ENCODE data around the gene PBX1. TPM values are rescaled to one million over a fixed set of nuclear protein-coding genes. Genes with fewer than 3 reads are reported as not detected.
"Not testable (repeated sequence)": the region's sequence is repeated elsewhere in the genome, so short reads cannot be mapped to it uniquely, and the experiment has no call there.

Gene PBX1
- 100 to 1,000 TPM in 4 of 5 donors, 10 to 100 TPM in 1; 88.6 to 130 (median 119) TPM for polyA plus RNA-seq (ENCODE audit: insufficient read depth in 1 of 5, insufficient read length in 5 of 5, low replicate concordance in 1 of 5)
- long read RNA-seq, donor 1, full-length matches to known transcripts, result 39 of 93 reads
- long read RNA-seq, donor 1, partial matches to known transcripts, result 54 of 93 reads
- long read RNA-seq, donor 1, other reads (novel, unspliced or antisense), result 0 of 93 reads
- long read RNA-seq, donor 2, full-length matches to known transcripts, result 24 of 74 reads
- long read RNA-seq, donor 2, partial matches to known transcripts, result 50 of 74 reads
- long read RNA-seq, donor 2, other reads (novel, unspliced or antisense), result 0 of 74 reads
- long read RNA-seq, donor 3, full-length matches to known transcripts, result 11 of 35 reads
- long read RNA-seq, donor 3, partial matches to known transcripts, result 24 of 35 reads
- long read RNA-seq, donor 3, other reads (novel, unspliced or antisense), result 0 of 35 reads
- long read RNA-seq, donor 4, full-length matches to known transcripts, result 30 of 76 reads
- long read RNA-seq, donor 4, partial matches to known transcripts, result 46 of 76 reads
- long read RNA-seq, donor 4, other reads (novel, unspliced or antisense), result 0 of 76 reads
- long read RNA-seq, donor 5, full-length matches to known transcripts, result 22 of 74 reads
- long read RNA-seq, donor 5, partial matches to known transcripts, result 52 of 74 reads
- long read RNA-seq, donor 5, other reads (novel, unspliced or antisense), result 0 of 74 reads
- long read RNA-seq, donor 6, full-length matches to known transcripts, result 39 of 131 reads
- long read RNA-seq, donor 6, partial matches to known transcripts, result 92 of 131 reads
- long read RNA-seq, donor 6, other reads (novel, unspliced or antisense), result 0 of 131 reads
- long read RNA-seq, donor 7, full-length matches to known transcripts, result 37 of 90 reads
- long read RNA-seq, donor 7, partial matches to known transcripts, result 53 of 90 reads
- long read RNA-seq, donor 7, other reads (novel, unspliced or antisense), result 0 of 90 reads
- long read RNA-seq, donor 8, full-length matches to known transcripts, result 9 of 22 reads
- long read RNA-seq, donor 8, partial matches to known transcripts, result 13 of 22 reads
- long read RNA-seq, donor 8, other reads (novel, unspliced or antisense), result 0 of 22 reads

DNA sequence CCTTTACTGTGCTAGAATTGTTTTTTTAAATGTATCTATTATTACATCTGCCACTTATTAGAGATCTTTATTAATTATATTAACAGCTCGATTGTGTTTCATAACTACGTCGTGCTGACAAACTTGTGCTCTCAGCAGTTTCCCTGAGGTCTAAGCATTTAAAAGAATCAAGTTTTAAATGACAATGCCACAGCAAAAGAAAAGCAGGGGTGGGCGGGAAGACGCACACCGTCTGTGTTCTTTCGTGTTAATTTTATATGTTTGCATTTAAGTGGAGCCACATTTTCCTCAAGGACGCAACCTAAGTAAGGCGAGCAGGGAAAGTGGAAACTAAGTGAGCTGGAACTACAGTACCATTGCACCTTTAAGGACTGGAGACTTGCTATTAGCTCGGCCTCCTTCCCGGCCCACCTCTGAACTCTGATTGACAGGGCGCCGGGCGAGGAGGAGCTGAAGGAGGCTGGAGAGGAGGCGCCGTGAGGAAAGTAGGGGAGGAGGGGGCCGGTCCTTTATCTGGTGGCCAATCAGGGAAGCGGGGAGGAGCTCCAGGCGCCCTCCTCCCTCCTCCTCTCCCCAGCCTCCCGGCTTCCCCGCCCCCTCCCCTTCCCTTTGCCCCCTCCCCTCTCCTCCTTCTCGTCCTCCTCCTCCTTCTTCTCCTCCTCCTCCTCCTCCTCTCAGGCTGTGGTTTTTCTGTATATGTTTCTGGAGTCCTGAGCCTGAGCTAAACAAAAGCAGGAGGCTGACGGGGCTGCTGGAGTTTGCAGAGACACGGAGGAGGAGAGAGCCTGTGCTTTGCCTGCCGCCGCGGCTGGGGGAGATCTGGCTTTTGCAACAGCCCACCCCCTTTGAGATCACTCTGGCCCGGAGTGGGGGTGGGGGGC, at the start of gene PBX1:
PBX1 (plus strand) TSS at position 724 of the 881 bp plus-strand sequence.
- peak; percentile 96 to 97 for DNase-seq

DNA sequence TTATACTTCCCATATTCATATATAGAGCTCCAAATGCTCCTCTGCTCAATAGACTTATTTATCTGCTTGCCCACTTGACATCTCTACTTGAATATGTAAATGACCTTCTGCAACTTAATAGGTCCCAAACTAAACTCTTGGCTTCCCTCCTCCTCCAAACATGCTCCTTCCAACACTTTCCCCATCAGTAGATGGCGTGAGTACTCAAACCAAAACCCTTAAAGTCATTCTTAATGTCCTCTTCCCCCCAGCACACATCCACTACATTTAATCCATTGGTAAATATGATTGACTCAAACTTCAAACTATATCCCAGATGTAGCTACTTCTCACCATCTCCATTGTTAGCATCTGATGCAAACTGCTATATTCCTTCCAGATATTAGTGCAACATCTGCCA, 48.5 kb upstream of the PBX1 start:
- peak in 1 of 2 donors; percentile 6 for DNase-seq

DNA sequence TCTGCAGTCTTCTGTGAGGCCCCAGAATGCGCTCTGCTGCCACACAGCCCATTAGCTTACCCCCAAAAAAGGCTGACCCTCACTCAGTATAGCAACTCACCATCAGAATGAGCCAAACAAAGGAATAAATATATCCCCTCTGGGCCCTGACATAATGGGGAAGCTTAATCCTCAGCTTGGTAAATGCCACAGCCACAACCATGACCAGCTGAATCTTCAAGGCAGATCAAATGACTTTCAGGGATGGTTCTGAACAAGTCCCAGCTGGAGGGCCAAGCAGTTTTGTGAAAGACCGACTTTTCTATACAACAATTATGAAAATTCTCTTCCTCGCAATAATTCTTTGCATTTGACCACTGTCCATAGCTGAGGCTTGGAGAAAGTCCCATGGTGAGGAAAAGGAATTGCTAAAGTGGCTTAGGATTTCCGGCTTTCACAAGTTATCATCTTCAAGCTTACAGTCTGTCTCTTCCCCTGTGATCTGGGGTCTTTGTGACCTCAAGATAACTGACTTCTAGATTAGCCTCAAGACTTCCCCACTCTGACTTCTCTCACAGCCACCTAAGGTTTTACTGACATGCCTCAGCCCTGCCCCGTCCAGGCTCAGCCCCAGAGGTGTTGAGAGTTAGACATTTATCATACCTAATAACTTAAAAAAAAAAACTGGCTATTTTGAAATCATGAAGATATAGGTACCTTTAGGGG, 47.8 kb upstream of the PBX1 start:
- no peak for DNase-seq

DNA sequence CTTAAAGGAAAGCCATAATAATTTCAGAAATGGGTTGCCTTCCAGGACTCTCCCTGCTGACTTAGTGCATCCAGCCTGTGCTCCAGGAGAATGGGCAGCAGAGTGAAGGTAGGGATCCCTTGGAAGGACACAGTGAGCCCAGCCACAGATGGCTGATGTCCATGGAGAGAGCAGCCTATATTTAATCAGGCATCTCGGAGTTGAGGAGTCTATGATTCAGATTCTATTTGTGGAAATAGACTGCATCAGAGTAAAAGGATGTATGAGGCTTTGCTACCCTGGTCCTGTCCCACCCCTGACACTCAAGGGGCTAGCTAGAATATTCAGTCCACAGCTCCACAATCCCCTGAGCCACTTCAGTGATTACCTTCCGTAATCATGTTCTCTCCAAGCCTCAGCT, 43.8 kb upstream of the PBX1 start:
- DNase-seq, result no peak

DNA sequence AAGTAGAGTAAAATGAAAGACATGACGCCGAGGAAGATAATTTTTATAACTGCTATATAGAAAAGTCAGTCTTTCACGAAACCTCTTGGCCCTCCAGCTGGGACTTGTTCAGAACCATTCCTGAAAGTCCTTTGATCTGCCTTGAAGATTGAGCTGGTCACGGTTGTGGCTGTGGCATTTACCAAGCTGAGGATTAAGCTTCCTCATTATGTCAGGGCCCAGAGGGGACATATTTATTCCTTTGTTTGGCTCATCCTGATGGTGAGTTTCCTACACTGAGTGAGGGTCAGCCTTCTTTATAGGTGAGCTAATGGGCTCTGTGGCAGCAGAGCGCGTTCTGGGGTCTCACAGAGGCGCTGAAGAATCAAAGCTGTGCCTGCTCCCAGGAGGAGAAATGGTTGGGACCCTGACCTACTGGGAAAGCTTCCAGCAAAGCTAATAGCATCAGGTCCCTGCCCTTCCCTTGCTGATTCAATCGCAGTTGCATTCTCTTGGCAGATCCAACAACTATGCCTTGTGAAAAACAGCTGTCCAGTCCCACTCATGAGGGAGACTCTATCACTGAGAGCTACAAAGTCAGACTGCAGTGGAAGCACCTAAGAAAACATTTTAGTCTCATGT, 43.2 kb upstream of the PBX1 start:
- peak; percentile 7 to 21 for DNase-seq

DNA sequence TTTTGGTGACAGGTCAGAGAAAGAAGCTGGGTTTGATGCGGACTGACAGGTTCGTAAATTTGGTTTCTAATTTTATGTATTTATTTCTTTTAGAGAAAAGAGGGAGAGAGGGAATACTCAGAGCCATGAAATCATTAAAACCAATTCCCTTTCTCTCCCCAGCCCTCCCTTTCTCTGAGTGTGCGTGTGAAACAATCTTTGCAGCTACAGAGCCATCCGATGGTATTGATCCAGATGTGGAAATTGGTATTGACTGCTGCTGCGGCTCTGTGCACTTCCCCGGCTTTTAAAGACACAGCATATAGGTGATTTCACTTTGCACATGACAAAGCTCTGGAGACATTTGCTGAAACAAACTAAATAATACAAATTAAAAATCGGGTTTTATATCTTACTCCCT, 42.4 kb upstream of the PBX1 start:
- no peak for DNase-seq

DNA sequence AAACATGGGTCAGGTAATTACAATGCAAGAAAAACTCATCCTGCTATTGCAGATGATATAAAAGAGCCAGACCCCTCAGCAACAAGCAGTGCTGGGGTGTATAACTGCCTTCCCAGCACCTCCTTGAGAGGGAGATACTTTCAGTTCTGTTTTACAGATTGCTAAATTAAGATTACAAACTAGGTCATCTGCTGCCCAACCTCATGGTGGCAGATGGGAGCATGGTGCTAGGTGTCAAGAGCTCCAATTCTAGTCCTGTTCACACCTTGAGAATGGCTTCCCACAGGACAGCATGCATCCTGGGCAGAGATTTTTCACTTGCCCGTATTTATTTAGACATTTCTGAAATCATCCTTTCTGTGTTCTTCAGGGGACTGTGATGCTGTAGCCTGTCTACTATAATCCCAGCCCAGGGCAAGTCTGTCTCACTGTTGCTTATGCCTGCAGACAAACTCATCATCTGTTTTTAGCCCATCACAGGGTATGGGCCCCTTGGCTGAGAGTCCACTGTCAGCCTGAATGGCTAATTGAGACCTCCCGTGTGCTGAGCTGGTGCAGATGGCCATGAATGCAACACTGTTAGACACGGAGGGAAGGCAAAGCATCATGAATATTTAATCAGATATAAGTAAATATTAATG, 40.2 kb upstream of the PBX1 start:
- DNase-seq, result no peak

DNA sequence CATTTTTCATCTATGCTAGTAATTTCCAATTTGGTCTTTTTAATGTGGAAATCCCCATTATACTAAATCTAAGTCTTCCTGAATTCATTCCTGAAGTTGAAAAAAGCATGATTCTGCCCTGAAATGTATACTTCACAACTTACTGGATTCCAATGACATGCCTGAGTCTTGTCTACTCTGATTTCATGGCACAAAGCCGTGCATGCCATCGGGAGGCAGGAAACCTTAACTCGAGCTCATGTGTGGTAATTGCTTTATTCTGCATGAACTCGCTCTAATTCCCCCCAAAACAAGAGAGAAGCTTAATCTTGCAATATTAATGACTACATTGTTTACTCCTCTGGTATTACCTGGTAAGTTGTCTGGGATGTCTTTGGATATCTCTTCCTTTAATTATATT, 39.6 kb upstream of the PBX1 start:
- no peak for DNase-seq

DNA sequence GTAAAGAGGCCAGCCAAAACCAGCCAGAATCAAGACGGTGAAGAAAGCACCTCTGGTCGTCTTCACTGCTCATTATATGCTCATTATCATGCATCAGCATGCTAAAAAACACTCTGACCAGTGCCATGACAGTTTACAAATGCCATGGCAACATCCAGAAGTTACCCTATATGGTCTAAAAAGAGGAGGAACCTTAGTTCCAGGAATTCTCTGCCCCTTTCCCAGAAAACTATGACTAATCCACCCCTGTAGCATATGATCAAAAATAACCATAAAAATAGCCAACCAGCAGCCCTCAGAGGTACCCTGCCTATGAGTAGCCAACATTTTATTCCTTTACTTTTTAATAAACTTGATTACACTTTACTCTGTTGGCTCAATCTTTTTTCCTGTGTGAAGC, 34.2 kb upstream of the PBX1 start:
- no peak for DNase-seq

DNA sequence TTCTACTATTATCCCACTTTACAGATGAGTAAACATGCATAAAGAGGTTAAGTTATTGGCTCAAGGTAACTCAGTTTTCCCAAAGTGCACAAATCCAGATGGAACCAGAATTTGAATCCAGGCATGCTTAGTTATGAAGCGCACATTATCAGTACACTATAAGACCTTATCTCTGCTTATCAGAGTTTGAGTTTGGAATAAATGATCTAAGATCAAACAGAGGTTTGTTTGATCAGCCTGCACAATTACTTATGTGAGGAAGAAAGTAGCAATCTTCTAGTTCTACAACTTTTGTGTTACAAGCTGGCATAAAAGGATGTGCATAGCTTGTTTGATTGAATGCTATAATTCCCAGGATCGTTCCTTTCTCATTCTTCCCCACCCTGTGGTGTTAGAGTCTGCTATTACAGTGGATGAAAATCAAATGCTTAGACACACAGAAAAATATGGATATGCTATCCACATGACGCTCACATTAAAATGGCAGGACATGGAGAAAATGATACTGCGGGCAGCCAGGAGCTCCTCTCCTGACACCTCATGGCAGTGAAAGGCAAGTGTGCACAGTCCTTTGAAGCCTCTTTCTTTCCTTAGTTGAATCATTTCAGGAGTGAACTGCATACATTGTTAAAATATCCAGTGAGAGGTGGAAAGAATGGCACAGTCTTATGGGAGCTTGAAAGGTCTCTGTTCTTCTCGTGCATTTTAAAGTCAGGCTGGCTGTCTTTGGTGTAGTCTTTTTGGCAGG, 23.9 kb upstream of the PBX1 start:
- no peak for DNase-seq

DNA sequence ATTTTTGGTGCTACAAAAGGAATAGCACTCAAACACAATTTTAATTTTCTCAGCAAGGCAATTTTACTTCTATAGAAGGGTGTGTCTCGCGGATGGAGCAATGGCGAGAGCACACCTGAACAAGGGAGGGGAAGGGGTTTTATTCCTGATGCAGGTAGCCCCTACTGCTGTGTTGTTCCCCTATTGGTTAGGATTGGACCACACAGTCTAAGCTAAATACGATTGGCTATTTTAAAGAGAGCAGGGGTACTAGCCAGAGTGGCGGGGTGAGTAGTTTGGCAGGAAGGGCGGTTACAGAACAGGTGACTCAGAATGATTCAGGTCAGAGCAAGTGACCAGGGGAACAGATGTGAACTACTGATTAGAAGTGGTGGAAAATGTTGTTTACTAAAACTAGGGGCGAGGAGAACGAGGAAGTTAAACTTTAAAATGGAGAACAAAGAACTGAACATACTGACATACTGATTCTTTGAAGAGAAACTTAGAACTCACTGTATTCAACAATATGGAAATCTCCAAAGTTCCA, 6.5 kb upstream of the PBX1 start:
- not testable (repeated sequence) for DNase-seq

DNA sequence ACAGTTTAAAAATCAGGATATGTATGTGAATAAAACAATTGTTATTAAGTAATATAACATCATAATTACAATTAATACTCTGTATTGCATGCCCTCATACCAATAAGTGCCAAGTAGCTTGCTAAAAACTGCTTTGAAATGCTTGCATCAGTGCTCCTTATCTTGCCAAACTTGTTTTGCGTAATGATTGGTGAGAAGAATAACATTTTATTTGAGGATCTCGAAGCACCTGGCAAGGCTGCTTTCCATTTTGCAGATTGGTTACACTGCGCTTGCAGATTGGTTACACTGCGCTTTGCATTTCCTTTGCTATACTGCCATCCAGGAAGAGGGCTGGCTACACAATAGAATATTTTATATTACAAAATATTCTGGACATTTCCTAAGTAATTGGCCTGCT, 1.7 kb upstream of the PBX1 start:
- no peak for DNase-seq

DNA sequence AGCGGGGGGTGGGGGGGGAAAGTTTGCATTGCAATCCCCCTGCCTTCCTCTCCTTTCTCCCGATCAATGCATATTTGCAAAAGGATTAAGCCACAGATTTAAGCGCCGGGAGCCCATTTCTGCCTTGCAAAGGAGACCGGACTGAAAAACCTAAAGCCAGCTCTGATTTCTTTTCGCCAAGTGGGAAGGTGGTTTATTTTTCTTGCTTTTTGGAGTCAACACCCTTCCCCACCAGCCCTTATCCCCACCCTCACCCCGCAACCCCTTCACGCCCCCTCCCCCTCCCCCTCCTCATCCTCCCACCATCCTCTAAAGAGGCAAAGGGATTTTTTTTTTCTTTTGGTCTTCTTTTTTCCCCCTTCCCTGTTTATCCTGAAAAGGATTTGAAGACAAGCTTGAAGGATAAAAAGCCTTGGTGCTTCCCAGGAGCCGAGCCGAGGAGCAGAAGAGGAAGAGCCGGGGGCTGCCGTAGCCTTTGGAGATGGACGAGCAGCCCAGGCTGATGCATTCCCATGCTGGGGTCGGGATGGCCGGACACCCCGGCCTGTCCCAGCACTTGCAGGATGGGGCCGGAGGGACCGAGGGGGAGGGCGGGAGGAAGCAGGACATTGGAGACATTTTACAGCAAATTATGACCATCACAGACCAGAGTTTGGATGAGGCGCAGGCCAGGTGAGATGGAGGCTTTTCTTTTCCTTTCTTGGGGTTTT, 513 bp downstream of the PBX1 start:
- peak; percentile 34 to 50 for DNase-seq

DNA sequence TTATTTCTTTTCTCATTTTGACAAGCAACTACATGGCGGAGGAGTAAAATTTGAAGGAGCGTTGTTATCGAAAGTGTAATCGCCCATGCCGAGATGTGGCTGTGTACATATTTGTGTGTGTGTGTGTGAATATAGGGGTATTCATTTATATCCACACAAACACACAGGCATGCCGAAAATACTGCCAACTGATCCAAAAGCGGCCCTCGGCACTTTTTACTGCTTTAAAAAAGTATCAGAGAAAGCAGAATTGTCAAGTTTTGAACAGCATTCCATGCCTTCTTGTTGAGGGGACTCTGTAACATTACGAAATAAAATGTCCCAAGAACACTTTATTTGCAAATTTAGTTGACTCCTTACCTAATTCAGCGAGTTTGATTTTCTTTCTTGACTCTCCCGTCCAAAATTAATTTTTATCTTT, 1.1 kb downstream of the PBX1 start:
- peak; percentile 37 to 44 for DNase-seq

DNA sequence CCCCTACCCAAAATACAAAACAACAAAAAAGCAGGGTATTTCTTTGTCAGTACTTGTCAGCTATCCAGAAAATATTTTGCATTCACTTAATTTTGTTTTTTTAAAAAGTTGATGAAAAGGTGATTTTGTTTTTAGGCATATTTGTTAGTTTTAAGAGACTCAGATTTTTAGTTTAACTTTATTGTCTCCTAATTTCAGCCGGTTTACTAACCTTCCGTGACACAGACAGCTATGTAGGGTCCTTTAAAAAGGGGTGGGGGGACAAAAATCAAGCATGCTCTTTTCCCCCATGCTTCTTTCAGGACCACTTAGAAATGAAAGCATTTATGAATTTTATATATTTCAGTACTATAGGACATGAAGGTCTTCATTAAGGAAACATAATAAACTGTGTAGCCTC, 1.6 kb downstream of the PBX1 start:
- no peak for DNase-seq

DNA sequence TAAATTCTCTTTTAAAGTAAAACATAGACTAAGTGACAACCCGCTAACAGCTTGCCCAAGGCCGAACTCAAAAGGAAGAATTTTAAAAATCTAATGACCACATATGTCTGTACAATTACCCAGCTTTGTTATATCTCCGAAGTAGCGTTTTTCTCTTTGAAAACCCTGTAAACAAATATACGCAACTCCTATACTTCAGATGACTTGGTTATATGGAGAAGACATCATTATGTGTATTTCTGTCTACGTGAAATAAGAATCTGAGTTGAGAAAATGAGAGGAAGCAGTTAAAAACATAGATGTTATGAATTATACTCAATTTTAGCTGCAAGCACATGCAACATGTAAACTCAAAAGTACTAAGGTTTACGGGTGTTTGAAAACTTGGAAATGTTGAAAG, 2.0 kb downstream of the PBX1 start:
- peak in 1 of 2 donors; percentile 40 for DNase-seq

DNA sequence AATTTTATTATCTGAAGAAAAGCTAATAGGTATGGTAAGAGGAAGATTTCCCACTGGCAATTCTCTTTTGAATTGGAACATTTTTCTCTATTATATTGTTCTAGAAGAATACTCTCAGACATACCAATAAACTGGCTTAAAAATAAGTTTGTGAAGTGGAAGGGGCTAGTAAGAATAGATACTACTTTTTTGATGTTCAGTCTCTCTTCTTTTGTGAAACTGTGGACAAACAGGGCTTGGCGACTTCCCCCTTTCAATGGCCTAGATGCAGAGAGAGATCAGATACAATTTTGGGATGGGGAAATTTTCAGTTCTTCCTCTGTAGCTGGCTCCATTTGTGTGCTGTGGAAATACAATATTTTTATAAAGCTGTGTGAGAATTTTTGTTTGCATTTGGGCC, 2.5 kb downstream of the PBX1 start:
- DNase-seq, result no peak

DNA sequence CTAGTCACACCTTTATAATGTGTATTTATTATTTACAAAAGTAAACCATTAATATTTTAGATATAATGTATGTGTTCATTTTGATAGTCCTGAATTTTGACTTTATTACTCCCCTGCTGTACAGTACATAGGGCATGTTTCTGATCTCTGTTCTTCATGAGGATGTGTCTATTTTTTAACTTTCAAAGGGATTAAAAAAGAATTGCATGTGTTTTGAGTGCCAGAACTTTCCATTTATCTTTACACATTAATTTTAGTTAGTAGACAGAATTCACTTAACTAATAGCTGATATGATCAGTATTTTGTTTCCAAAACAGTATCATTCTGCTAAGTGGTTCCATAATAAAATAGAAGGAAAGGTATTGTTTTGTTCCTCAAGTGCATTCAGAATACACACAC, 3.1 kb downstream of the PBX1 start:
- DNase-seq, result no peak
